Stimulated activated CD8-positive, alpha-beta memory T cell treated with anti-CD3 and anti-CD28 coated beads, Interleukin-4, amount 100 ng/mL, for 1 hour (primary cell): Measurements from ENCODE around the gene ZNF516.
"Not testable (repeated sequence)": the region's sequence is repeated elsewhere in the genome, so short reads cannot be mapped to it uniquely, and the experiment has no call there.

ENCODE experiments used
- DNase-seq, 2 donors: peaks; one replicate each; pipeline ENCODE4 v3.0.0-alpha.2; 2020; ENCODE audit warnings: low read depth in 2 of 2, low spot score in 1 of 2

Gene ZNF516, protein sequence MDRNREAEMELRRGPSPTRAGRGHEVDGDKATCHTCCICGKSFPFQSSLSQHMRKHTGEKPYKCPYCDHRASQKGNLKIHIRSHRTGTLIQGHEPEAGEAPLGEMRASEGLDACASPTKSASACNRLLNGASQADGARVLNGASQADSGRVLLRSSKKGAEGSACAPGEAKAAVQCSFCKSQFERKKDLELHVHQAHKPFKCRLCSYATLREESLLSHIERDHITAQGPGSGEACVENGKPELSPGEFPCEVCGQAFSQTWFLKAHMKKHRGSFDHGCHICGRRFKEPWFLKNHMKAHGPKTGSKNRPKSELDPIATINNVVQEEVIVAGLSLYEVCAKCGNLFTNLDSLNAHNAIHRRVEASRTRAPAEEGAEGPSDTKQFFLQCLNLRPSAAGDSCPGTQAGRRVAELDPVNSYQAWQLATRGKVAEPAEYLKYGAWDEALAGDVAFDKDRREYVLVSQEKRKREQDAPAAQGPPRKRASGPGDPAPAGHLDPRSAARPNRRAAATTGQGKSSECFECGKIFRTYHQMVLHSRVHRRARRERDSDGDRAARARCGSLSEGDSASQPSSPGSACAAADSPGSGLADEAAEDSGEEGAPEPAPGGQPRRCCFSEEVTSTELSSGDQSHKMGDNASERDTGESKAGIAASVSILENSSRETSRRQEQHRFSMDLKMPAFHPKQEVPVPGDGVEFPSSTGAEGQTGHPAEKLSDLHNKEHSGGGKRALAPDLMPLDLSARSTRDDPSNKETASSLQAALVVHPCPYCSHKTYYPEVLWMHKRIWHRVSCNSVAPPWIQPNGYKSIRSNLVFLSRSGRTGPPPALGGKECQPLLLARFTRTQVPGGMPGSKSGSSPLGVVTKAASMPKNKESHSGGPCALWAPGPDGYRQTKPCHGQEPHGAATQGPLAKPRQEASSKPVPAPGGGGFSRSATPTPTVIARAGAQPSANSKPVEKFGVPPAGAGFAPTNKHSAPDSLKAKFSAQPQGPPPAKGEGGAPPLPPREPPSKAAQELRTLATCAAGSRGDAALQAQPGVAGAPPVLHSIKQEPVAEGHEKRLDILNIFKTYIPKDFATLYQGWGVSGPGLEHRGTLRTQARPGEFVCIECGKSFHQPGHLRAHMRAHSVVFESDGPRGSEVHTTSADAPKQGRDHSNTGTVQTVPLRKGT

GRCh38 chr18:76495006-76495370, at the start of gene ZNF516:
TSS of gene ZNF516 (minus strand) at chr18:76495242. CDS start at chr18:76443054, 52,188 bp downstream.
- no peak for DNase-seq

GRCh38 chr18:76538846-76539245, 43.8 kb upstream of the ZNF516 start:
- DNase-seq: no peak

GRCh38 chr18:76537621-76538020, 42.6 kb upstream of the ZNF516 start:
- DNase-seq: no peak

DNA sequence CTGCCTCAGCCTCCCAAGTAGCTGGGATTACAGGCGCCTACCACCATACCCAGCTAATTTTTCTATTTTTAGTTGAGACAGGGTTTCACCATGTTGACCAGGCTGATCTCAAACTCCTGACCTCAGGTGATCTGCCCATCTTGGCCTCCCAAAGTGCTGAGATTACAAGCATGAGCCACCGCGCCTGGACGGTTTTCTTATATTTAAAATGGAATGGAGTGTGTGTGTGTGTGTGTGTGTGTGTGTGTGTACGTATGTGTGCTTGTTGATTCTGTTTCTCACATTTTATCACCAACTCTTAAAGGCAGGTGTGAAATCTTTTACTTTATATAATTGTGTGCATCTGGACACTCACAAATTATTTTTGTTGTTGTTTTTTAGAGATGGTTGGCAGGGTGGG, 41.6 kb upstream of the ZNF516 start:
- DNase-seq: not testable (repeated sequence)

DNA sequence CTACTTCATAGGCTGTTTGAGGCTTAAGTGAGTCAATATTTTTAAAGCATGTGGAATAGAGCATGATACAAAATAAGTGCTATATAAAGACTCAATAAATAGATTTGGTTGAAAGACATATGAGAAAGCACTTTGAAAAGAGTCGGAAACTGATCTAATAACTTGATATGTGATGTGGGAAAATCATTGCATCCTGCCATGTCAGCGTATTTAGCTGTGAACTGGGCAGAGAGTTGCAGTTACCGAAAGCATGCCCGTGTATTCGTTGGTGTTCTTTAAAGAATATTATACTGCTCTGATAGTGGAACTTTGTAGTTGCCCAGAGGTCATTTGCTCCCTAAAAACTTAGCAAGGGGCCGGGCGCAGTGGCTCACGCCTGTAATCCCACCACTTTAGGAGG, 37.8 kb upstream of the ZNF516 start:
- DNase-seq: no peak

DNA sequence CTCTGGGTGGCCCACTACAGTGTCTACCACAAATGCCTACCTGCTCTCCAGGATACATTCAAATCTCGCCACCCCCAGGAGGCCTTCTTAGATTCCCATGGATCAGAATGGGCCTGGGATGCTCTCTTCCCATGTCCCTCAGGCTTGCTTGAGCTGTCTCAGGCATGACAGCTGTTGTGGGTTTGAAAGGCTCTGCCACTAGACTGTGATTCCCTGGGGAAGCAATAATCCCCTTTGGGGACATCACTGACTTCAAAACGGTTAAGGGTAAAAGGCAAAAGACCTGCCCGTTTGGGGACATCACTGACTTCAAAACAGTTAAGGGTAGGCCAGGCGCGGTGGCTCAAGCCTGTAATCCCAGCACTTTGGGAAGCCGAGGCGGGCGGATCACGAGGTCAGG, 35.8 kb upstream of the ZNF516 start:
- DNase-seq: no peak

GRCh38 chr18:76530391-76530790, 35.3 kb upstream of the ZNF516 start:
- no peak for DNase-seq

- DNase-seq: no peak
These were observed 34.4 kb upstream of the ZNF516 start for GRCh38 chr18:76529433-76529811.

- DNase-seq: no peak
These were observed 33.7 kb upstream of the ZNF516 start for GRCh38 chr18:76528477-76529432.

GRCh38 chr18:76525911-76526310, 30.9 kb upstream of the ZNF516 start:
- no peak for DNase-seq

DNA sequence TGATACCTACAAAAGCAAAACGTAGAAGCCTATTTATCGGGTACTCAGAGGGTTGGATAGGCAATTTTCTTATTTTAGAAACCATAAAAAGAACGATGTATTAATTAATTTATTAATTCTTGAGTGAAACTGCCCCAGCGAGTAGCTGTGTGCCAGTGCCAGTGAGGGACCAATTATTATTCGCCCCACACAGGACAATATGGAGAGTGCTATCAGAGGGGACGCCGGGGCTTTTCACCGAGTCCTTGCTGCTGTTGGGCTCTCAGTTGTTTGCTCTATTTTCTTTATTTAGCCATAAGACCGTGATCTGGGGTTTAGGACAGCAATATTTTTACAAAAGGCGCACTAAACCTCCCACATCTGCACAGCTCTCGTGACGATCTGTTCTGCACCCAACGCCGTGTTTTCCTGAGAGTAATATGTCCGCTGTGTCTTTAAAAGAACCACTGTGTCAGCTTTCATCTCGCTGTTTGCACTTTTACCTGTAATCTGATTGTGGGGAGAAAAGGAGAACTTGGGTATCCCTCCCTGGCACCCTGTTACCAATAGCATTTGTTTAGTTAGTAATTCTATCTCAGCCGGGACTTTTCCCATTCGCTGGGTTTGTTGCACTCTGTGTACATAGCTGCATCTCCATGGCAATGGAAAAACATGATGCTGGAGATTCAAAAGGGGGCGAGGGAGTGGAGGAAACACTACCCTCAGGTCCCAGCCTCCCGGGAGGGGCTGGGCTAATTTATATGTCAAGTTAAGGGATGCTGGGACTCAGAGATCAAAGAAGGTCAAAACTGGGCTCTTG, 30.1 kb upstream of the ZNF516 start:
- no peak for DNase-seq

GRCh38 chr18:76524477-76524876, 29.4 kb upstream of the ZNF516 start:
- no peak for DNase-seq

GRCh38 chr18:76522551-76522950, 27.5 kb upstream of the ZNF516 start:
- no peak for DNase-seq

DNA sequence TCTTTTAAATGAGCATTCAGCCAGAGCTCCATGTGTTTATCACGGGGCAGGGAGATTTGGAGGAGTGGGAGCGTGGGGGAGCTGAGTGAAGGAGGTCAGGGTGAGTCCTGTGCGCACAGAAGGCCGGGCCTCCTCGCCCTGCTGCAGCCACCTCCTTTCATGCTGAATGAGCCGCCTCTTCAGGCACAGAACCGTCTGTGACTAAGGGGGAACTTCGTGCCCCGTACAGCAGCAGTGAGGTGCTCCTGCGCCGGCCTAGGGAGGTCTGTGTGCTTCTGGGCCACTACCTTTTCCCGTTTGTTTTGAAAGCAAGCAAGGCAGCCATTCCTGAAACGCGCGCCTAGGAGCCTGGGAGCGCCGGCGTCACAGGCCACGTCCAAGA, 27.1 kb upstream of the ZNF516 start:
- no peak for DNase-seq

DNA sequence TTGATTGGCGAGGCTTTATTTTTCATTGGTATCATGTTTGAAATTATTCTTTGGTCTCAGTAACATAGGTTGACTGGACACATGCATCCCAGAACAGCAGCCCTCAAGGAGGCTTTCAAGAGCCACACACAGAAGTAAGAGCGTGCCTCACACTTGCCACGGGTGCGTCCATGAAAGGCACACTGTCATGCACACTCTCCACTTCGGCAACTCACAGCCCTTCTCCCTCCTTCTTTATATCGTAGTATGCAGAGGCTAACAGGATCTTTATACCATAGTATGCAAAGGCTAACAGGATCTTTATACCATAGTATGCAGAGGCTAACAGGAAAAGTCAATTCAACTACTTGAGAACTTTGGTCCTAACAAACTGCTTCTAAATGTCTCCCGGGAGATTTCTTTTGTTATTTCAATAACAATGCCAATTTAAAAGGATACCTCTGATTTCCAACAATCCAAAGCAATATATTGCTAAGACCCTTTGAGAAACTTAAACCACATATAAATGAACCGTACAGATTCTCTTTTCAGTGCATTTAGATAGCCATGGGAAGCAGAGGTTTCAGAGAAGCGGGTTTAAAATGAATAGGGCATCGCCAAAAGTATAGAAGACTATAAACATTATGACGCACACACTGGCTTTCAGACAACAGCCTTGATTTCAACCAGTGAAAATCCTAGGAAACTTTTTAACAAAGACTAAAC, 26.5 kb upstream of the ZNF516 start:
- DNase-seq: no peak

DNA sequence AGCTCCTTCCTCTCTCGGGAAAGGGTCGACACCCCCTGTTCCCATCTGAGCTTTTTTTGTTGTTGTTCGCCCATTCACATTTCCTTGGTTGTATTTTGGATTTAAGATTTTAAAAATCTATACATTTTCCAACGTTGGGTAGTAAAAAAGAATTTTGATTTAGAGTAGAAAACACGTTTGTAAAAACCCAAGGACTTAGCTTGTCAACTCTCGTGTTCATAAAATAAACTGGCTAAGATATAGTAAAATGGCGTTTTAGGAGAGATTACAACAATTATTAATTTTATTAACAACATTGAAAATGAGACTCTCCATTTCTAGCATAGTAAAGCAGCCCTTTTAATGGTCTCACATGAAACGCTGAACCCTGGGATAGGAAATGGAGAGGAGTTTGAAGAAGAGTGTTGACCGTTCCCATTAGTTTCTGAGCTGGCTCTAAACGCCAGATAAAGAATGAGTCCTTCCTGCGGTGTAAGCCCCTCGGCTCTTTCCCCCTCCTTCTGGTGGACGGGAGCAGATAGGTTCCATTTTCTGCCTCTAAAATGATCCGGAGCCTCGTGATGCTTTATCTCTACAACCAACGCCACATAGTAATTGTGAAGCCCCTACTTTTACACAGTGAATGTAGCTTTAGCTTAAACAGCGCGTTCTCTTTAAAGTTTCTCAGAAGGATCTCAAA, 24.0 kb upstream of the ZNF516 start:
- DNase-seq: no peak

GRCh38 chr18:76518123-76518859, 23.2 kb upstream of the ZNF516 start:
- DNase-seq: no peak

DNA sequence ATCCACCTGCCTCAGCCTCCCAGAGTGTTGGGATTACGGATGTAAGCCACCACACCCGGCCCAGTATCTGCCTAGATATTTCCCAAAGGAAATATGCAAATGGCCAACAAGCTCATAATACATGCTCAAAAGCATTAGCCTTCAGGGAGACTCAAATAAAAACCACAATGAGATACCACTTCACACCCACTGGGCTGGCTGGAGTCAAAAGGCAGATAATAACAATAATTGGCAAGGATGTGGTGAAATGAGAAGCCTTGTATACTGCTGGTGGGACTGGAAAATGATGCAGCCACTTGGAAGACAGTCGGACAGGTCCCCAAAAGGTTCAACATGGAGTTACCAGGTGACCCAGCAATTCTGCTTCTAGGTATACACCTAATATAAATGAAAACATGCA, 20.5 kb upstream of the ZNF516 start:
- no peak for DNase-seq
